ENCODE measurements around the gene ADAMTS5.

DNA sequence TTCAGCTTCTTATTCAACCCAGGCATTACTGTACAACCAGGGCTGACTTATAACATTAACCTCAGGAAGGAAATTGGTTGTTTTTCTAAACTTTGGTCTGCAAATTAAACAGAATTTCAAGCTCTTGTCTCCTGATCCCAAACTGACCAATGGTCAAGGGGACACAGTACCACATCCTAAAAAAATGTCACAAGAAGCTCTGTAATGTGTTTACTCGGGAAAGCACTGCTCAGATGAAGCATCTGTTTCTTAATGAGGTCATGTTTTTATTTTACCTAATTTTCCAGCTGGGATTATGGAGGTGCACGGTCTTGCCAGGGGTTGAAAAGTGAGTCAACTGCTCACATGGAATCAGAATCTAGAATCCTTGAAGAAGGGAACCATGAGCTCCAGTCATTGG lies 18.7 kb downstream of the ADAMTS5 start:
- TF ChIP-seq, protein P1, sequence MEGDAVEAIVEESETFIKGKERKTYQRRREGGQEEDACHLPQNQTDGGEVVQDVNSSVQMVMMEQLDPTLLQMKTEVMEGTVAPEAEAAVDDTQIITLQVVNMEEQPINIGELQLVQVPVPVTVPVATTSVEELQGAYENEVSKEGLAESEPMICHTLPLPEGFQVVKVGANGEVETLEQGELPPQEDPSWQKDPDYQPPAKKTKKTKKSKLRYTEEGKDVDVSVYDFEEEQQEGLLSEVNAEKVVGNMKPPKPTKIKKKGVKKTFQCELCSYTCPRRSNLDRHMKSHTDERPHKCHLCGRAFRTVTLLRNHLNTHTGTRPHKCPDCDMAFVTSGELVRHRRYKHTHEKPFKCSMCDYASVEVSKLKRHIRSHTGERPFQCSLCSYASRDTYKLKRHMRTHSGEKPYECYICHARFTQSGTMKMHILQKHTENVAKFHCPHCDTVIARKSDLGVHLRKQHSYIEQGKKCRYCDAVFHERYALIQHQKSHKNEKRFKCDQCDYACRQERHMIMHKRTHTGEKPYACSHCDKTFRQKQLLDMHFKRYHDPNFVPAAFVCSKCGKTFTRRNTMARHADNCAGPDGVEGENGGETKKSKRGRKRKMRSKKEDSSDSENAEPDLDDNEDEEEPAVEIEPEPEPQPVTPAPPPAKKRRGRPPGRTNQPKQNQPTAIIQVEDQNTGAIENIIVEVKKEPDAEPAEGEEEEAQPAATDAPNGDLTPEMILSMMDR (IDR thresholded peaks at IDR 0.05): no peak
- TF ChIP-seq MYC (IDR thresholded peaks at IDR 0.05; ENCODE audit: borderline replicate concordance, low read length) (no peak), CHD2 (IDR thresholded peaks at IDR 0.05; ENCODE audit: low read length, partially characterized antibody) (no peak), CEBPB (IDR thresholded peaks at IDR 0.05) (no peak), RFX5 (IDR thresholded peaks at IDR 0.05) (no peak), HOXA7 (CRISPR knock-in tag; IDR thresholded peaks at IDR 0.05) (no peak), RAD21 (conservative IDR thresholded peaks at IDR 0.05 in 1 of 2, IDR thresholded peaks at IDR 0.05 in 1 of 2) (no peak), MAZ (IDR thresholded peaks at IDR 0.05; ENCODE audit: borderline replicate concordance, low read depth, low read length) (no peak)
